Cardiac septum (tissue), 1 donor: ENCODE data around the gene PAGE2B. TPM values are rescaled to one million over a fixed set of nuclear protein-coding genes. Genes with fewer than 3 reads are reported as not detected.
"Not testable (repeated sequence)": the region's sequence is repeated elsewhere in the genome, so short reads cannot be mapped to it uniquely, and the experiment has no call there.

Experiments
- DNase-seq: peaks from one replicate; pipeline ENCODE4 v3.0.0-alpha.2; 2020; ENCODE audit warnings: low spot score
- intact Hi-C: fragments of 100-400 bp; cut with DNase I; formaldehyde crosslinking; loops from one replicate; pipeline ENCODE4 v1.14.0; 2022
- long read RNA-seq: library from polyadenylated mRNA; unstranded; transcript quantifications from one replicate; pipeline ENCODE4 v2.0.0, GENCODE V29; 2021
- total RNA-seq: library from RNA; stranded (reverse); fragmentation: NEBNext Ultra II Directional; extraction: Animal tissue kit (Norgen Biotek cat#: 25700); gene quantifications from one replicate; pipeline ENCODE4 v1.2.1, GENCODE V29; 2021
- donor health status: DM: no; HTN: no; CAD: no.

PAGE2B gene, protein sequence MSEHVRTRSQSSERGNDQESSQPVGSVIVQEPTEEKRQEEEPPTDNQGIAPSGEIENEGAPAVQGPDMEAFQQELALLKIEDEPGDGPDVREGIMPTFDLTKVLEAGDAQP
- total RNA-seq: not detected
- long read RNA-seq: 0 reads

- DNase-seq: no peak
- intact Hi-C loops: no loop called here
These were observed at the start of gene PAGE2B for GRCh38 chrX:55074851-55075467. Gene PAGE2B, plus strand, starts transcription at chrX:55075030. Its CDS starts 1,012 bp downstream, at chrX:55076042.

- no peak for DNase-seq
- intact Hi-C loops: no loop called here
These were observed 48.7 kb upstream of the PAGE2B start for GRCh38 chrX:55026143-55026542.

- no peak for DNase-seq
- intact Hi-C loops: no loop called here
These were observed 48.0 kb upstream of the PAGE2B start for GRCh38 chrX:55026840-55027239.

DNA sequence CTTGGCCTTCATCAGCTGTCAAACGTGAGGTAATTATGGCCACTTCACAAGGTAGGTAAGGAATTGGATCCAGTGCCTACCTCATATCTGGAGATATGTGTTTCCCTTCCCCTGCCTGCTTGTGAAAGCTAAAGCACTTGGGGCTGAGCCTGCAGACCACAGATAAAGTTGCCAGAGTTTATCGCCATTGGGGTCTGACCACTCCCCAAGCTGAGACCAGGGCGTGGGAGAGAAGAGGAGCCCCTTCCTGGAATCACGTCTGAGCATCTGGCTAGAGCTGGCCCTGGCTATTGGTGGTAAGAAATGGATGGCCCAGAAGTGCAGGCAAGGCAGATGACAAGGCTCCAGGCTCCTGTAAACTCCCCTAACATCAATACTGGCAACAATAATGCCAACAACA, 46.8 kb upstream of the PAGE2B start:
- intact Hi-C loops: no loop called here
- no peak for DNase-seq

DNA sequence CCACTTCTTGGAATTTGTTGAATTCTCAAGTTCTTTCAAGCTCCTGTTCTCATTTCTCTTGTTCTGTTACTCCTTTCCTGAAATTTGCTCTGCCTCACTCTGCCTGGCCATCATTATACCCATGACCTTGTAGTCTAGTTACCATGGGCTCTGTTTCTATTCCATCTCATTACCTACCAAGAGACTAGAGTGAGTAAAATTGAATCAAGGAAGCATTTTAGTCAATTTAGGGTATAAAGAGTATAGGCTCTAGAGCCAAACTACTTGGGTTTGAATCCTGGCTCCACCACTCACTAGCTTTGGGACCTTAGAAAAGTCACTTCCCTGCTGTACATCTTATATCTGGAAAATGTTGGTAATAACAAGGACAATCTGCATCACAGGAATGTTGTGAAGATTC, 46.2 kb upstream of the PAGE2B start:
- intact Hi-C loops: no loop called here
- no peak for DNase-seq

GRCh38 chrX:55029291-55029690, 45.5 kb upstream of the PAGE2B start:
- intact Hi-C loops: no loop called here
- no peak for DNase-seq

DNA sequence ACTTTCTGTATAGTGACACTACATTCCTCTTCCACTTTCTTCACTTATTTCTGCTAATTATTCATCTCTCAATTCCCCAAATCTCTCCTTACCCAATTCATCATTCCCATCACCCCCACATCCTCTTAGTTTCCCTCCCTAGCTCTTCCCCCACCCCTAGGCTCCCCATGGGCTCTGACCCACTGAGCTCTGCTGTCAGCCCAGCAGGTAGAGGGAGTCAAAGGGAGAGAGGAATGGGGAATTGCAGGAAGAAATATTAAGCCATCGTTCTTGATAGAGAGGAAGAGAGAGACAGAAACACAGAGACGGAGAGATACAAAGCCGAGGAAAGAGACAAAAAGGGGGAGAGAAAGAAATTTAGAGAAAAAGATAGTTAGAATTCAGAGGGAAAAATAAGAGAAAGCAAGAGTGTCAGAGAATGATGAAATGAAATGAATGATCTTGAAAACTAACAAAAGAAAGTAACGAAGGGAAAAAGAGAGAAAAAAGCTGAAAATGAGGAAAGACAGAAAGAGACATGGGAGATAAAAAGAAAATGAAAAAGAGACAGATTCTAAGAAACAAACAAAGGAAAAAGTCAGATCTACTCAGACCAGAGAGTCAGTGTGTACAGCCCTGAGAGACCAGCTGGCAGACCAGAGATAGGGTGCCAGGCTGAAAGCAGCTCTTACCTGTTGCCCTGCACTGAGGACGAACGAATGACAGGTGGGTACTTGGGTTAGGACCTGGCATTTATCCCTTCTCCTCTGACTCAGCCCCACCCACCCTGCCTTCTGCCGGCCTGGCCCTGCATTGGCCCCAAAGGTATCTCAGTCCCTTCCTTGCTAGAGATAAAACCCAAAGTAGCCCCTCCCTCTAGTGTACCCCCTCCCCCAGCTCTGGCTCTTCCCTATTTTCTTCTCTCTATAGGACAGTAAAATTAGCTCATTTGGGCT, 44.3 kb upstream of the PAGE2B start, which contains the start of gene ALAS2:
TSS of gene ALAS2 (minus strand) at position 707 of the 935 bp plus-strand sequence. CDS start 4,977 bp downstream, outside the sequence.
- DNase-seq: no peak
- intact Hi-C loops: no loop called here

GRCh38 chrX:55033429-55033828, 41.4 kb upstream of the PAGE2B start:
- no peak for DNase-seq
- intact Hi-C loops: no loop called here

- no peak for DNase-seq
- intact Hi-C loops: no loop called here
These were observed 35.4 kb upstream of the PAGE2B start for GRCh38 chrX:55039471-55039870.

- intact Hi-C loops: no loop called here
- DNase-seq: no peak
These were observed 33.3 kb upstream of the PAGE2B start for GRCh38 chrX:55041514-55041913.

GRCh38 chrX:55050599-55050998, 24.2 kb upstream of the PAGE2B start:
- DNase-seq: not testable (repeated sequence)
- intact Hi-C loops: loop anchor here (10.0 kb wide), 2 partner anchors 156 to 1736 kb away; no protein-coding TSS in a partner anchor

GRCh38 chrX:55056820-55057674, 17.8 kb upstream of the PAGE2B start:
- no peak for DNase-seq
- intact Hi-C loops: loop anchor here (10.0 kb wide), 2 partner anchors 162 to 1742 kb away; no protein-coding TSS in a partner anchor

GRCh38 chrX:55057675-55058249, 17.1 kb upstream of the PAGE2B start:
- intact Hi-C loops: loop anchor here (10.0 kb wide), 2 partner anchors 163 to 1743 kb away; no protein-coding TSS in a partner anchor
- DNase-seq: no peak

- intact Hi-C loops, DNase-seq: not testable (repeated sequence)
These were observed 7.7 kb upstream of the PAGE2B start for GRCh38 chrX:55067180-55067579.

- intact Hi-C loops: no loop called here
- DNase-seq: no peak
These were observed 2.5 kb upstream of the PAGE2B start for GRCh38 chrX:55072286-55072685.

DNA sequence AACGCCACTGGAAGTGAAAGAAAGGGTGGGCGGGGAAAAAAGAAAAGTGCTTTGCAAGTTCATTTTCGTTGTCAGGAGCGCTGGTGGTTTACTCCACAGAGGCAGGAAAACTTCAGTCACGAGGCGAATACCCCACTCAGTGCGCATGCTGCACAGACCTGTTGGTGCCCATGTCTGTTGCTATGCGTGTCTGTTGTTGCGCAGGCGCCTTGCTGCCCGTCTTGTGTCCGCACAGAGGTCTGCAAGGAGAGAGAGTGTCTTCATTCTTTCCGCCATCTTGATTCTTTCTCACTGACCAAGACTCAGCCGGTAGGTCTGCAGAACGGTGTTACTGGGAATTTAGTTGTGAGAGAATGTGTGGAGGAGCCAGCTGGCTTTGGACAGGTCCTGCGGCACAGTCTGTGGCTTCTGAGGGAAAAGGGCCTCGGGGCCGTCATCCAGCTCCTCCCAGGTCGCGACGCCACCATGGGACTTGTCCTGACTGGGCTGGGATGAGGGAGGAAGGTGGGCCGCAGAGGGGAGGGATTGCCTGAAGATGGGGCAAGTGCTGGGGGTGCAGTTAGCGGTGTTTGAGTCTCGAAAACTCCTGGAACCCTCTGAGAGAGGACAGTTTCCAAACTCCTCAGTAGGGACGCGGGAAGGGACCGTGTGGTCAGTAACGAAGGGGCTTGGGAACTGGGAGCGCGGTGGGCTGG, 14.1 kb downstream of the PAGE2B start, which contains the start of gene PAGE2:
TSS of gene PAGE2 (plus strand) at position 224 of the 695 bp plus-strand sequence. CDS start 1,003 bp downstream, outside the sequence.
- intact Hi-C loops: no loop called here
- DNase-seq: no peak

GRCh38 chrX:55098691-55099090, 23.9 kb downstream of the PAGE2B start:
- intact Hi-C loops: no loop called here
- DNase-seq: no peak

- no peak for DNase-seq
- intact Hi-C loops: no loop called here
These were observed 24.3 kb downstream of the PAGE2B start for GRCh38 chrX:55099162-55099561.
